Upper lobe of left lung (tissue), 4 donors: ENCODE data around the gene BMI1.

ENCODE experiments used
- EP300 ChIP-seq, 4 donors: sonication (generic); formaldehyde crosslinking; IDR thresholded peaks; one replicate each; pipeline ENCODE4 v1.5.1; 2017; ENCODE audit warnings: antibody characterized with exemption in 4 of 4, control low read depth in 2 of 4
- POLR2A ChIP-seq, 4 donors: fragments of 450-650 bp; IDR thresholded peaks; one replicate each; pipeline ENCODE4 v1.5.1; 2016 to 2017; ENCODE audit warnings: antibody characterized with exemption in 4 of 4, mild to moderate bottlenecking in 2 of 4
- TF ChIP-seq, protein P1 (sequence below), 6 experiments: fragments of 450-650 bp in 4 of 6; fragments of 200-600 bp in 2 of 6; sonication (generic) in 2 of 6; IDR thresholded peaks; one replicate each; pipeline ENCODE4 v1.5.1; 2016 to 2019; ENCODE audit warnings: antibody characterized with exemption in 6 of 6

DNA sequence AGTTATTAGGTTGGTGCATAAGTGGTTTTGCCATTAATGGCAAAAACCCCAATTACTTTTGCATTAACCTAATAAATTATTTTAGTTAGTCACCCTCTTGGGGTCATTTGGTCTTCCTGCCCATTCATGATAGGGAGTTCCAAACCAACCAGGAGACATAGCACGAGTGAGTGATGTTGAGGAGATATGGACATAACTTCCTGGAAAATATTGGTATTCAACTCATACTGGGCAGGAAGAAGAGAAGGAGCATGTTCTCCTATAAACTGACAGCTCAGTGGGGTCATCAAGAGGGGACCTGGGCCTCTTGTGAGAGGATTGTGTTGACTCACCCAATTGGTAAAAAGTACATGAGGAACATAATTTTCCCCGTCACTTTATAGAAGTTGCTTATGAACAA is 48.1 kb downstream of the BMI1 start:
- TF ChIP-seq, protein P1, sequence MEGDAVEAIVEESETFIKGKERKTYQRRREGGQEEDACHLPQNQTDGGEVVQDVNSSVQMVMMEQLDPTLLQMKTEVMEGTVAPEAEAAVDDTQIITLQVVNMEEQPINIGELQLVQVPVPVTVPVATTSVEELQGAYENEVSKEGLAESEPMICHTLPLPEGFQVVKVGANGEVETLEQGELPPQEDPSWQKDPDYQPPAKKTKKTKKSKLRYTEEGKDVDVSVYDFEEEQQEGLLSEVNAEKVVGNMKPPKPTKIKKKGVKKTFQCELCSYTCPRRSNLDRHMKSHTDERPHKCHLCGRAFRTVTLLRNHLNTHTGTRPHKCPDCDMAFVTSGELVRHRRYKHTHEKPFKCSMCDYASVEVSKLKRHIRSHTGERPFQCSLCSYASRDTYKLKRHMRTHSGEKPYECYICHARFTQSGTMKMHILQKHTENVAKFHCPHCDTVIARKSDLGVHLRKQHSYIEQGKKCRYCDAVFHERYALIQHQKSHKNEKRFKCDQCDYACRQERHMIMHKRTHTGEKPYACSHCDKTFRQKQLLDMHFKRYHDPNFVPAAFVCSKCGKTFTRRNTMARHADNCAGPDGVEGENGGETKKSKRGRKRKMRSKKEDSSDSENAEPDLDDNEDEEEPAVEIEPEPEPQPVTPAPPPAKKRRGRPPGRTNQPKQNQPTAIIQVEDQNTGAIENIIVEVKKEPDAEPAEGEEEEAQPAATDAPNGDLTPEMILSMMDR (IDR thresholded peaks at IDR 0.05): no peak
- TF ChIP-seq POLR2A (IDR thresholded peaks at IDR 0.05) (no peak), EP300 (IDR thresholded peaks at IDR 0.05) (no peak)
